GM12801 (cell line): ENCODE data around the gene MPRIP.

Source experiments
- CTCF ChIP-seq: IDR thresholded peaks from one replicate; pipeline ENCODE4 v1.5.1; 2011; ENCODE audit warnings: control low read depth; ENCODE audit not compliant: insufficient read length; ENCODE audit errors: extremely low read depth

MPRIP gene

GRCh38 chr17:17130077-17130844, 88.0 kb downstream of the MPRIP start:
- no peak for TF ChIP-seq CTCF

- no peak for TF ChIP-seq CTCF
Measured at GRCh38 chr17:17131839-17132238, 89.6 kb downstream of the MPRIP start.

DNA sequence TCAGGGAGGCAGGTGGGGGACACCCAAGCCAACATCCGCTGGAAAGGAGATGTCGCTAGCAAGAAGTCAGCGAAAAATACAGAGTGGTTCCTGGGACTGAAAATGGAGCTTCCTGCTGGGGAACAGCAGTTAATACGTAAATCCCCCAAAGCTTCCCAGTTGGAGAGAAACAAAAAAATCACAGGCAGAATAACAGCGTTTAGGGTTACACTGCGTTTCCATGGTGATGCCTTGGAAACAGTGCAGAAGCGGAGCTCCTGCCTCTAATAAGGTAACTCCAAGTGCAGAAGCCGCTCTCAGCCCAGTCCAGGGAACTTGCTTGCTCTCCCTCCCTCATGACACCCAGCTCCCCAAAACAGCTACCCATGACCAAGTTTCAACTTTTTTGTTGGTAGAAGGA, 90.5 kb downstream of the MPRIP start:
- no peak for TF ChIP-seq CTCF

DNA sequence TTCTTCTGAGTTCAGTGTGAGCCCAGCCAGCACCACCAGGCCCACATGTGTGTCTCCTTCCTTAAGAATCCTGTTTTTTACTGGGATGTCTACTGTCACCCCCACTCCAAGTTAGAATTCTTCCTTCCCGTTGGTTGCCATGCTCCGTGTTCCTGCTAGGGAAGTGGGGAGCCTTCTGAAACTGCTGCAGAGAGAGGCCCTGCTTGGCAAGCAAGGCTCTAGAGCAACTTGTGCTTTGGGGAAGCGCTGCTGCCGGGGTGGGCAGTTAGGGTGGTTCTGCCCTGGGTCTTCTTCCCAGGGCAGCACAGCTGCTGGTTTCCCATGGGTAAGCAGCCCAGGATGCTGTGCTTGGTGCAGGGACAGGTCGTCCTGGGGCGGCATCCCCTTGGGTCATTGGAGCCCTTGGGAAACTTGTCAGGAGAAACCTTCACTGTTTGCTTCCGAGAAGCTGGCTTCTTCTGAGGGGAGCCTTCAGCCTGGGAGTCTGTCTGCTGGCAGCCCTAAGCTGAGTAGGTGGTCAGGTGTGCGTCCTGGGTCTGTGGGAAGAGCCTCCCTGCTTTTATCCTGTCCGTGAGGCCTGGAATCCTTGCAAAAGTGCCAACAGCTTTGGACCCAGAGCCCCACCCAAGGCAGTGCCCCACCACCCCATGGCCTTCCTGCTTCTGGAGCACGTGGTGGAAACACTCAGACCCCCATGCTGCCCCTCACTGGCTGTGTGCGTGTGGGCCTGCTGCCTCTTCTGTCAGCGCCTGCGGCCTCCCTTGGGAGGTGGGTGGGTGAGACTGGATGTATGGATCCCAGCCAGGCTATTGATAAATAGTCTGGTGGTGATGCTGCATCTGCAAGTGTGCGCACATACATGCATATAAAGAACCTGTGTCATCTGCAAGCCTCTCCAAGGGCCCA, 92.0 kb downstream of the MPRIP start:
- TF ChIP-seq CTCF, result no peak

DNA sequence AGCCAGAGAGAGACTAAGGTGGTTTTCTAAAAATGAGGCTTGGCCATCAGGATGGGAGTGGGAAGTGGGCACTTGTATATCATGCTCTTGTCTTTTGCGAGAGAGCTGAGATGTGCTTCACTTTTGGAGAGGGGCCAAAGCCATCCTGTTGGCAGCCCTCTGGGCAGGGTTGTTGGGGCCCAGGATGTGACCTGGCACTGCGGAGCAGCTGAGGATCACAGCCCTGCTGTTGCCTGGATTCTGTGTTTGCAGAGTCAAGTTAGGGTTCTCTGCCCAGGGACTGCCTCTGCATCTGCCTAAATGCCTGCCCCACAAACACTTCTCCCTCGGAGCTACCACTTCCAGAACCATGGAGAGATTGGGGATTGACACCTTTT, 92.7 kb downstream of the MPRIP start:
- no peak for TF ChIP-seq CTCF

DNA sequence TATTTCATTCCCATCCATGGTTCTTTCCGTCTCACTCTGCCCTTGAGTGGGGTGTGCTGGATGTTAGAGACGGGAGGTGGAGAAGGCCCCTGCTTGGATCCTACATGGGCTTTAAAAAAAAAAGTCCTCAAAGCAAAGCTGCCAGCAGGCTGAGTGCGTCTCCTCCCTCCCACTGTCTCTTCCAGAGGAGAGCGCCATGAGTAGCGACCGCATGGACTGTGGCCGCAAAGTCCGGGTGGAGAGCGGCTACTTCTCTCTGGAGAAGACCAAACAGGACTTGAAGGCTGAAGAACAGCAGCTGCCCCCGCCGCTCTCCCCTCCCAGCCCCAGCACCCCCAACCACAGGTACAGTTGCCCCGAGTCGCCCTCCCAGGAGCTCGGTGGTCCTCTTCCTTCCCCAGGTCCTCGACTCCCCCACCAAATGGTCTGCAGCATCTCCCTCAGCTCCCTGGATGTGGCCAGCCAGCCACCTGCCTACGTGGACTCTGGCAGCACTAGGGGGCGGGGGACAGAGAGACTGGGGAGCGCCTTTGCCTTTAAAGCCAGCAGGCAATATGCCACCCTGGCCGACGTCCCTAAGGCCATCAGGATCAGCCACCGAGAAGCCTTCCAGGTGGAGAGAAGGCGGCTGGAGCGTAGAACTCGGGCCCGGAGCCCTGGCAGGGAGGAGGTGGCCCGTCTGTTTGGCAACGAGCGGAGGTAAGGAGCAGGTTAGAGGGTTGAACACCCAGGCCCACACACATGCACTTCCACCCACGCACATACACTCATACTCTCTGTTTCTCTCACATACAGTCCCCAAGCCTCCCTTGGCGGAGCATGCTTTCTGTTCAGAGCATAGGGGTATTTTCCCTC, 95.7 kb downstream of the MPRIP start:
- no peak for TF ChIP-seq CTCF

- TF ChIP-seq CTCF, result no peak
Measured at GRCh38 chr17:17139972-17140589, 97.8 kb downstream of the MPRIP start.
